Coronary artery (tissue), 2 donors: ENCODE data around the gene PCLAF.

ENCODE experiments used
- DNase-seq: peaks from one replicate; pipeline ENCODE4 v3.0.0-alpha.2; 2017; ENCODE audit warnings: low spot score
- H3K27ac ChIP-seq, 2 donors: fragments of 200-600 bp; sonication (generic); one replicate each; pipeline ENCODE4 v1.5.1; 2016 to 2019
- H3K4me3 ChIP-seq: fragments of 200-600 bp; sonication (generic); 2 replicates; pipeline ENCODE4 v1.5.1; 2016; ENCODE audit warnings: mild to moderate bottlenecking, moderate library complexity
- TF ChIP-seq, protein P1 (sequence below): fragments of 200-600 bp; sonication (generic); IDR thresholded peaks from one replicate; pipeline ENCODE4 v1.5.1; 2019; ENCODE audit warnings: antibody characterized with exemption

Gene PCLAF

DNA sequence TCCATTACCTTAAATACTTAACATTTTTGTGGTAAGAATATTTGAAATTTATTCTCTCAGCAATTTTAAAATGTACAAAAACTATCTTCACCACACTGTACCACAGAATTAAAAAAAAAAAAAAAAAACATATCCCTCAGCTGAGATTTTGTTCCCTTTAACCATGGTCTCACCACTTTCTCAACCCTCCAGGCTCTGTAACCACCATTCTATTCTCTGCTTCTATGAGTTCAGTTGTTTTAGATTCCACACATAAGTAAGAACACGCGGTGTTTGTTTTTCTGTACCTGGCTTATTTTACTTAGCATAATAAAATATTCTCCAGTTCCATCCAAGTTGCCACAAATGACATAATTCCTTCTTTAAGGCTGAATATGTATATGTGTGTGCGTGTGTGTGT is 66.8 kb downstream of the PCLAF start:
- H3K27ac ChIP-seq = no peak overlapping the region
- no peak overlapping the region for H3K4me3 ChIP-seq
- DNase-seq = no peak
- TF ChIP-seq, protein P1, sequence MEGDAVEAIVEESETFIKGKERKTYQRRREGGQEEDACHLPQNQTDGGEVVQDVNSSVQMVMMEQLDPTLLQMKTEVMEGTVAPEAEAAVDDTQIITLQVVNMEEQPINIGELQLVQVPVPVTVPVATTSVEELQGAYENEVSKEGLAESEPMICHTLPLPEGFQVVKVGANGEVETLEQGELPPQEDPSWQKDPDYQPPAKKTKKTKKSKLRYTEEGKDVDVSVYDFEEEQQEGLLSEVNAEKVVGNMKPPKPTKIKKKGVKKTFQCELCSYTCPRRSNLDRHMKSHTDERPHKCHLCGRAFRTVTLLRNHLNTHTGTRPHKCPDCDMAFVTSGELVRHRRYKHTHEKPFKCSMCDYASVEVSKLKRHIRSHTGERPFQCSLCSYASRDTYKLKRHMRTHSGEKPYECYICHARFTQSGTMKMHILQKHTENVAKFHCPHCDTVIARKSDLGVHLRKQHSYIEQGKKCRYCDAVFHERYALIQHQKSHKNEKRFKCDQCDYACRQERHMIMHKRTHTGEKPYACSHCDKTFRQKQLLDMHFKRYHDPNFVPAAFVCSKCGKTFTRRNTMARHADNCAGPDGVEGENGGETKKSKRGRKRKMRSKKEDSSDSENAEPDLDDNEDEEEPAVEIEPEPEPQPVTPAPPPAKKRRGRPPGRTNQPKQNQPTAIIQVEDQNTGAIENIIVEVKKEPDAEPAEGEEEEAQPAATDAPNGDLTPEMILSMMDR = no peak
